SU-DHL-6 (cell line): ENCODE measurements around the gene MTHFR.

Experiments used
- EZH2phosphoT487 ChIP-seq: fragments of 200-600 bp; sonication (generic), shearing (Covaris generic); conservative IDR thresholded peaks from 2 replicates; pipeline ENCODE4 v1.6.1; 2018; ENCODE audit warnings: mild to moderate bottlenecking, antibody characterized with exemption, low read length, moderate library complexity, mixed read lengths
- TF ChIP-seq, protein P1 (sequence below): fragments of 200-600 bp; sonication (generic); IDR thresholded peaks from one replicate; pipeline ENCODE4 v1.5.1; 2017; ENCODE audit warnings: antibody characterized with exemption, mild to moderate bottlenecking, low read length, moderate library complexity; ENCODE audit not compliant: insufficient read depth, poor library complexity, severe bottlenecking

DNA sequence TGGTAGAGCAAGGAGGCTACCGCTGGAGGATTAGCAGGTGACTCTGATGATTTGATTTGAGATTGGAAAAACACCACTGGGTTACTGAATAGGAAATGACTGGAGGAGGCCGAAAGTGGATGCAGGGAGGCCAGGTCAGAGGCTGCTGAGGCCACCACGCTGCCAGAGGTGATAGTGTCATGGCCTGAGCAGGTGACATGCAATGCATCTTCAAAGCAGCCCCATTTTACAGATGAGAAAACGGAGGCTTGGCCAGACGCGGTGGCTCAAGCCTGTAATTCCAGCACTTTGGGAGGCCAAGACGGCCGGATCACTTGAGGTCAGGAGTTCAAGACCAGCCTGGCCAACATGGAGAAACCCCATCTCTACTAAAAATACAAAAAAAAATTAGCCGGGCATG lies 31.0 kb downstream of the MTHFR start:
- TF ChIP-seq, protein P1, sequence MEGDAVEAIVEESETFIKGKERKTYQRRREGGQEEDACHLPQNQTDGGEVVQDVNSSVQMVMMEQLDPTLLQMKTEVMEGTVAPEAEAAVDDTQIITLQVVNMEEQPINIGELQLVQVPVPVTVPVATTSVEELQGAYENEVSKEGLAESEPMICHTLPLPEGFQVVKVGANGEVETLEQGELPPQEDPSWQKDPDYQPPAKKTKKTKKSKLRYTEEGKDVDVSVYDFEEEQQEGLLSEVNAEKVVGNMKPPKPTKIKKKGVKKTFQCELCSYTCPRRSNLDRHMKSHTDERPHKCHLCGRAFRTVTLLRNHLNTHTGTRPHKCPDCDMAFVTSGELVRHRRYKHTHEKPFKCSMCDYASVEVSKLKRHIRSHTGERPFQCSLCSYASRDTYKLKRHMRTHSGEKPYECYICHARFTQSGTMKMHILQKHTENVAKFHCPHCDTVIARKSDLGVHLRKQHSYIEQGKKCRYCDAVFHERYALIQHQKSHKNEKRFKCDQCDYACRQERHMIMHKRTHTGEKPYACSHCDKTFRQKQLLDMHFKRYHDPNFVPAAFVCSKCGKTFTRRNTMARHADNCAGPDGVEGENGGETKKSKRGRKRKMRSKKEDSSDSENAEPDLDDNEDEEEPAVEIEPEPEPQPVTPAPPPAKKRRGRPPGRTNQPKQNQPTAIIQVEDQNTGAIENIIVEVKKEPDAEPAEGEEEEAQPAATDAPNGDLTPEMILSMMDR: no peak
- no peak for TF ChIP-seq EZH2phosphoT487
